ENCODE results near the gene WDR88.

- TF ChIP-seq GATA2 (IDR thresholded peaks at IDR 0.05; ENCODE audit: low read depth, low read length) (no peak), GATA3 (IDR thresholded peaks at IDR 0.05; ENCODE audit: low read depth, low read length) (no peak)
These were observed 93.0 kb downstream of the WDR88 start for GRCh38 chr19:33224694-33225457.
